ENCODE results near the gene FAM217A. TPM values are rescaled to one million over a fixed set of nuclear protein-coding genes. Genes with fewer than 3 reads are reported as not detected.

The FAM217A gene
- total and polyA plus RNA-seq, 10 of the 15 experiments (the other 5 are each of a cell fraction or from before 2014, with no cell fraction given) = 0.09 to 0.11 TPM; not detected in 8

GRCh38 chr6:4041480-4041879 lies 37.5 kb downstream of the FAM217A start (continued):
- no peak for TF ChIP-seq CEBPZ (IDR thresholded peaks at IDR 0.05; ENCODE audit: low read depth, low read length)
- TF ChIP-seq SIN3A (IDR thresholded peaks at IDR 0.05; ENCODE audit: low read depth, low read length) = no peak

GRCh38 chr6:4039348-4039747 lies 39.6 kb downstream of the FAM217A start:
- 100% methylated on average over 1 of the region's 1 CpG for WGBS (ENCODE audit: insufficient coverage, insufficient replicate concordance, low lambda C conversion rate, missing lambda C conversion rate)
- no peak for TF ChIP-seq MTA2 (IDR thresholded peaks at IDR 0.05; ENCODE audit: low read depth)
- no peak overlapping the region for H3K27ac ChIP-seq (ENCODE audit: control insufficient read depth, insufficient read depth)
- H3K4me3 ChIP-seq = no peak overlapping the region
- ChIA-PET CTCF (interaction anchor here (1.0 to 1.2 kb wide), 2 partner anchors 16 to 18 kb away, joined by 3 to 4 read pairs; a partner anchor contains a TSS), RAD21 (ENCODE audit: unreplicated experiment) (no interaction called here), POLR2A (interaction anchor here (1.1 kb wide), 1 partner anchor 22 kb away, joined by 3 read pairs; no protein-coding TSS in a partner anchor), SMC1A (ENCODE audit: uncharacterized antibody, unreplicated experiment) (interaction anchor here (0.7 to 1.2 kb wide), 2 partner anchors 16 to 18 kb away, joined by 3 read pairs; a partner anchor contains a TSS)
- in situ Hi-C loops (cut with MboI) (no loop called here), intact Hi-C loops (cut with micrococcal nuclease; ENCODE audit: unreplicated experiment) (no loop called here)
- no peaks in the 10 kb centered on the region for H3K4me1 ChIP-seq (ENCODE audit: control insufficient read depth, insufficient read depth, low read length)
- peaks cover 3 to 23% of the 10 kb centered on the region in 2 experiments for H3K36me3 ChIP-seq (ENCODE audit: control insufficient read depth in 2 of 2, insufficient read depth in 2 of 2, low read length in 1 of 2)
- H2AFZ ChIP-seq (ENCODE audit: control insufficient read depth, low read depth, low read length) = no peak overlapping the region
- no peak overlapping the region for H3K4me2 ChIP-seq (ENCODE audit: control insufficient read depth, insufficient read depth)
- H3K79me2 ChIP-seq (ENCODE audit: control insufficient read depth, insufficient read depth, low read length) = peaks cover 21% of the 10 kb centered on the region
- H4K20me1 ChIP-seq (ENCODE audit: control insufficient read depth, insufficient read depth) = no peaks in the 10 kb centered on the region
- H3K9me3 ChIP-seq (replicated peaks; ENCODE audit: control insufficient read depth, insufficient read depth, low read length) = no peaks in the 10 kb centered on the region
- no peak for FAIRE-seq
- H3K27me3 ChIP-seq (replicated peaks in 1 of 2; ENCODE audit: control insufficient read depth in 2 of 2, insufficient read depth in 2 of 2, low read length in 1 of 2) = no peaks in the 10 kb centered on the region
- DNase-seq (ENCODE audit: low read depth, low spot score) = no peak
- H3K9ac ChIP-seq (ENCODE audit: control insufficient read depth, insufficient read depth, low read length) = no peak overlapping the region
- ATAC-seq = no peak
- BruUV-seq (replicated peaks) = no TSS peak

All from GM12878 (cell line).